ENCODE data around the gene RARA. TPM values are rescaled to one million over a fixed set of nuclear protein-coding genes. Genes with fewer than 3 reads are reported as not detected.
A peak's percentile ranks its signal among the peaks of the same experiment; 100 is the strongest.

Gene RARA
- total and polyA plus RNA-seq, 2 donors (not counting 1 experiment from before 2014, with no cell fraction given) = 7.0 to 7.8 TPM

- H3K4me3 ChIP-seq (replicated peaks in 1 of 4; ENCODE audit: control extremely low read depth in 1 of 4, insufficient read depth in 1 of 4, low read depth in 3 of 4, low read length in 4 of 4) = peak within 1 kb of the TSS; percentile 30 to 59 (median 54)
- H3K27me3 ChIP-seq (ENCODE audit: control insufficient read depth, insufficient read depth, low read length) = no peaks in the 10 kb centered on the region
- H2AFZ ChIP-seq (ENCODE audit: low read length) = peak within 1 kb of the TSS; percentile 46
- peak in 1 of 2 donors; percentile 57 for DNase-seq (ENCODE audit: low read depth in 2 of 2)
- H3K9ac ChIP-seq (ENCODE audit: insufficient read depth, low read length) = peak within 1 kb of the TSS; percentile 55
- peaks cover 5% of the 10 kb centered on the region for H3K4me1 ChIP-seq (ENCODE audit: control insufficient read depth, extremely low read depth, insufficient read depth, low read length)
- peak within 1 kb of the TSS; percentile 23 for H3K27ac ChIP-seq (ENCODE audit: insufficient read depth, low read length)
- H3K9me3 ChIP-seq (ENCODE audit: control insufficient read depth, insufficient read depth, low read depth, low read length) = no peaks in the 10 kb centered on the region
- H4K20me1 ChIP-seq (ENCODE audit: control insufficient read depth, extremely low read depth, insufficient read depth, low read length) = no peaks in the 10 kb centered on the region
- no peaks in the 10 kb centered on the region for H3K36me3 ChIP-seq (ENCODE audit: control insufficient read depth, insufficient read depth, low read length)
- TF ChIP-seq EZH2 (IDR thresholded peaks at IDR 0.05; ENCODE audit: low read length, missing control alignments) = no peak
- TF ChIP-seq, protein P1, sequence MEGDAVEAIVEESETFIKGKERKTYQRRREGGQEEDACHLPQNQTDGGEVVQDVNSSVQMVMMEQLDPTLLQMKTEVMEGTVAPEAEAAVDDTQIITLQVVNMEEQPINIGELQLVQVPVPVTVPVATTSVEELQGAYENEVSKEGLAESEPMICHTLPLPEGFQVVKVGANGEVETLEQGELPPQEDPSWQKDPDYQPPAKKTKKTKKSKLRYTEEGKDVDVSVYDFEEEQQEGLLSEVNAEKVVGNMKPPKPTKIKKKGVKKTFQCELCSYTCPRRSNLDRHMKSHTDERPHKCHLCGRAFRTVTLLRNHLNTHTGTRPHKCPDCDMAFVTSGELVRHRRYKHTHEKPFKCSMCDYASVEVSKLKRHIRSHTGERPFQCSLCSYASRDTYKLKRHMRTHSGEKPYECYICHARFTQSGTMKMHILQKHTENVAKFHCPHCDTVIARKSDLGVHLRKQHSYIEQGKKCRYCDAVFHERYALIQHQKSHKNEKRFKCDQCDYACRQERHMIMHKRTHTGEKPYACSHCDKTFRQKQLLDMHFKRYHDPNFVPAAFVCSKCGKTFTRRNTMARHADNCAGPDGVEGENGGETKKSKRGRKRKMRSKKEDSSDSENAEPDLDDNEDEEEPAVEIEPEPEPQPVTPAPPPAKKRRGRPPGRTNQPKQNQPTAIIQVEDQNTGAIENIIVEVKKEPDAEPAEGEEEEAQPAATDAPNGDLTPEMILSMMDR (conservative IDR thresholded peaks at IDR 0.05 in 1 of 2, IDR thresholded peaks at IDR 0.05 in 1 of 2; ENCODE audit: low read depth in 1 of 2, low read length in 2 of 2) = no peak
- H3K4me2 ChIP-seq (ENCODE audit: extremely low read depth, insufficient read depth, low read length) = peak within 1 kb of the TSS; percentile 93
- H3K79me2 ChIP-seq (ENCODE audit: control insufficient read depth, insufficient read depth, low read length) = no peaks in the 10 kb centered on the region
Observed at GRCh38 chr17:40364121-40364861, 55.3 kb downstream of the RARA start, which contains the start of gene GJD3. Gene GJD3, minus strand, starts transcription at chr17:40364737. Its CDS starts 922 bp downstream, at chr17:40363815.

DNA sequence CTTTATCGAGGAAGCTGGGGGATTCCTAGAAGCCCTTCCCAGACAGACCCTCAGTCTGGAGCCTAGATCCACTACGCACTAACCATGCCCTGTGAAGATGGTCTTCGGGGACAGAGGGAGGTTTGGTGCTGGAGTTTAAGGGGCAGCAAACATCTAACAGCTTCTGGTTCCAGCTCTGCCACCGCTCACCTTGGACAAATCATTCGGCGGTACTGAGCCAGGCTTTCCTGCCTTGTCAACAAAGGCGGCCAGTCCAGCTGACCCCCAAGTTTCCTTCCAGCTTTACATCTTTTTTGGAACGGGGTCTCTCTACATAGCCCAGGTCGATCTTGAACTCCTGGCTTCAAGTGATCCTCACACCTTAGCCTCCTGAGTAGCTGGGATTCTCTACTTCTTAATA, 55.9 kb downstream of the RARA start:
- Histone ChIP-seq H3K27me3 (ENCODE audit: control insufficient read depth, insufficient read depth, low read length) (no peaks in the 10 kb centered on the region), H3K4me2 (ENCODE audit: extremely low read depth, insufficient read depth, low read length) (no peak overlapping the region), H3K4me1 (ENCODE audit: control insufficient read depth, extremely low read depth, insufficient read depth, low read length) (peaks cover 5% of the 10 kb centered on the region), H2AFZ (ENCODE audit: low read length) (no peak overlapping the region), H3K79me2 (ENCODE audit: control insufficient read depth, insufficient read depth, low read length) (no peaks in the 10 kb centered on the region), H3K9ac (ENCODE audit: insufficient read depth, low read length) (no peak overlapping the region), H3K36me3 (ENCODE audit: control insufficient read depth, insufficient read depth, low read length) (no peaks in the 10 kb centered on the region), H4K20me1 (ENCODE audit: control insufficient read depth, extremely low read depth, insufficient read depth, low read length) (no peaks in the 10 kb centered on the region), H3K9me3 (ENCODE audit: control insufficient read depth, insufficient read depth, low read depth, low read length) (no peaks in the 10 kb centered on the region), H3K27ac (ENCODE audit: insufficient read depth, low read length) (no peak overlapping the region), H3K4me3 (replicated peaks in 1 of 4; ENCODE audit: control extremely low read depth in 1 of 4, insufficient read depth in 1 of 4, low read depth in 3 of 4, low read length in 4 of 4) (peak overlapping the region in 2 of 4 experiments; percentile 54 to 59)
- no peak for TF ChIP-seq EZH2 (IDR thresholded peaks at IDR 0.05; ENCODE audit: low read length, missing control alignments)
- TF ChIP-seq, protein P1 (conservative IDR thresholded peaks at IDR 0.05 in 1 of 2, IDR thresholded peaks at IDR 0.05 in 1 of 2; ENCODE audit: low read depth in 1 of 2, low read length in 2 of 2) = no peak
- no peak for DNase-seq (ENCODE audit: low read depth in 2 of 2)

DNA sequence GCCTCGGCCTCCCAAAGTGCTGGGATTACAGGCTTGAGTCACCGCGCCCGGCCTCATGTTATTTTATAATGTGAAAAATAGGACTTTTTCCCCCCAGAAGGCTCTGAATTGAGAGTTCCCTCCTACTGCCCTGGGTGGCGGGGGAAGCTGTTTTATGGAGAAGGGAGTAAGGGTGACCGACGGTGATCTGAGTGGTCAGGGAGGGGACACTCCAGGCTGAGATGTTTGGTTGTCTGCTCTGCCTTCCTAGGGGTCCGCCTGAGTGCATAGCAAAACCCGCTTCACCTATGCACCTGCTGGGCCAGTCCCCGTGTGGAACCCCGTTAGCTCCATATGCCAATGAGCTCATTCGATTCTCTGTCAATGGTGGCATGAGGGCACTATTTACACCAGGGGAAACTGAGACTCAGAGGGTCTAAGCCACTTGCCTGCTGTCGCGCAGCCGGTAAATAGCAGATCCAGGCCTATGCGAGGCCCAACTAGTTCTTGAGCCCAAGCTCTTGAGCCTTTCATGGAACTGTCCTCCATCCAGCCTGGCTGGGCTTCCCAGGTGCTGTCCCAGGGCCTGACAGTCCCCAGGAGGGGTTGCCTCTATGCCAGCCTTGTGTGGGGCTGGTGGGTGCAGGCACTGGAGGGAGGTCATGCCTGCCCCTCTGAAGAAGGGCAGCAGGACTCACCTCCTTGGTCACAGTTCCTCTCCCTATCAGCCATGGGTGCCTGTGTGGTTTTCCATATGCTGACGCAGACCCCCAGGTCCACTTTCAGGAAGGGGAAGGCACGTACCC, 57.3 kb downstream of the RARA start:
- no peaks in the 10 kb centered on the region for H3K9me3 ChIP-seq (ENCODE audit: control insufficient read depth, insufficient read depth, low read depth, low read length)
- DNase-seq (ENCODE audit: low read depth in 2 of 2) = no peak
- no peaks in the 10 kb centered on the region for H3K79me2 ChIP-seq (ENCODE audit: control insufficient read depth, insufficient read depth, low read length)
- no peak overlapping the region for H3K4me2 ChIP-seq (ENCODE audit: extremely low read depth, insufficient read depth, low read length)
- H2AFZ ChIP-seq (ENCODE audit: low read length) = no peak overlapping the region
- H3K27ac ChIP-seq (ENCODE audit: insufficient read depth, low read length) = no peak overlapping the region
- no peaks in the 10 kb centered on the region for H3K27me3 ChIP-seq (ENCODE audit: control insufficient read depth, insufficient read depth, low read length)
- no peaks in the 10 kb centered on the region for H4K20me1 ChIP-seq (ENCODE audit: control insufficient read depth, extremely low read depth, insufficient read depth, low read length)
- H3K36me3 ChIP-seq (ENCODE audit: control insufficient read depth, insufficient read depth, low read length) = no peaks in the 10 kb centered on the region
- H3K4me3 ChIP-seq (replicated peaks in 1 of 4; ENCODE audit: control extremely low read depth in 1 of 4, insufficient read depth in 1 of 4, low read depth in 3 of 4, low read length in 4 of 4) = no peak overlapping the region
- TF ChIP-seq, protein P1 (conservative IDR thresholded peaks at IDR 0.05 in 1 of 2, IDR thresholded peaks at IDR 0.05 in 1 of 2; ENCODE audit: low read depth in 1 of 2, low read length in 2 of 2) = no peak
- TF ChIP-seq EZH2 (IDR thresholded peaks at IDR 0.05; ENCODE audit: low read length, missing control alignments) = no peak
- no peak overlapping the region for H3K9ac ChIP-seq (ENCODE audit: insufficient read depth, low read length)
- H3K4me1 ChIP-seq (ENCODE audit: control insufficient read depth, extremely low read depth, insufficient read depth, low read length) = peaks cover 5% of the 10 kb centered on the region

Data from fibroblast of lung (primary cell).